Erythroblast (primary cell): ENCODE measurements around the gene ASMTL.

Experiments
- GATA1 ChIP-seq: IDR thresholded peaks from 2 replicates; pipeline ENCODE4 v1.6.1; 2011; ENCODE audit warnings: low read depth, mild to moderate bottlenecking, control low read depth, low read length, moderate library complexity
- POLR2A ChIP-seq: IDR thresholded peaks from 2 replicates; pipeline ENCODE4 v1.6.1; 2011; ENCODE audit warnings: mild to moderate bottlenecking, low read length

GRCh38 chrX:1475481-1475880 is 22.8 kb upstream of the ASMTL start:
- TF ChIP-seq POLR2A, result no peak
- no peak for TF ChIP-seq GATA1
